Measurements from ENCODE around the gene HACD3. TPM values are rescaled to one million over a fixed set of nuclear protein-coding genes. Genes with fewer than 3 reads are reported as not detected.
A peak's percentile ranks its signal among the peaks of the same experiment; 100 is the strongest.

The HACD3 gene
- total and polyA plus RNA-seq, 2 of the 13 experiments (the other 11 are each of a cell fraction or from before 2014, with no cell fraction given) = 73.6 to 161 TPM

DNA sequence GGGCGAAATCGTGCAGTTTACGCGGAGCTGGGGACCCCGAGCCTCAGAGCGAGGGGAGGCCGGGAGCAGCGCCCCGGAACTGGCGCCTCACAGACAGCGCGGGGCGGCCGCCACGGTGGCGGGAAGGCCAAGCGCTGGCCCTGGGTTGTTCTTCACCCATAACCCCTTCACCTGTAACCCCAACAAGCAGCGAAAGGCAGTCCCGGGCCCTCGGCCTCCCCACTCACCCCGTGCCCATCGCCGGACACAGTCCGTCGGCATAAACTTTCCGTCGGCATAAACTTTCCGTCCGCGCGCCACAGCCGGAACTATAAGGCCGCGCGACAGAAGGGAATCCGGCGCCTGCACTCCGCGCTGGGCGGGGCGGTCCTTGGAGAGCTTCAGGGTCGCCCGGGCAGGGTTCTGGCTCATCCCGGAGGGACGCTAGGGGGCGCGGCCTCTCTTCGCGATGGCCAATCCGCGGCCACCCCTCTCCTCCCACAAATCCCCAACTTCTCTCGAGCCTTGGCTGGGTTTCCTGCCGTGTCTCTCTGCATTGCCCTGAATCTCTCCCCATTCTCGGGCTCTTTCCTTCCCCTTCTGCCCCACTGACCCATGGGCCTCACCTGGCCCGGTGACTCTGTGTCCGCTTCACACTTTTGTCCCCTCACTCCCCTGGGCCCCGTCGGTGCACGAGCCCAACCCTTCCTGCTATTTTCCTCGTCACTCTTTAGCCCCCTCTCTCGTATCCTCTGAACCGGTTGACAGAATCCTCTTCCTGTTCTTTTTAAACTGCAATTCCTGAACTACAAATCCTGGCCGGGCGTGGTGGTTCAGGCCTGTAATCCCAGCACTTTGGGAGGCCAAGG, 80.8 kb downstream of the HACD3 start, which contains the start of gene INTS14 (continued):
- TF ChIP-seq ZNF224 (CRISPR knock-in tag; IDR thresholded peaks at IDR 0.05) (peak; percentile 96), NCOA1 (CRISPR knock-in tag; IDR thresholded peaks at IDR 0.05) (no peak; the same call in 1 of the 2 replicates), ZNF337 (CRISPR knock-in tag; IDR thresholded peaks at IDR 0.05; ENCODE audit: borderline replicate concordance, low read depth) (no peak), ADNP (CRISPR knock-in tag; IDR thresholded peaks at IDR 0.05) (peak; percentile 46; the same call in 1 of the 2 replicates), MZF1 (CRISPR knock-in tag; IDR thresholded peaks at IDR 0.05; ENCODE audit: borderline replicate concordance) (no peak), ZFP37 (CRISPR knock-in tag; IDR thresholded peaks at IDR 0.05; ENCODE audit: borderline replicate concordance) (no peak), TOPORS (CRISPR knock-in tag; IDR thresholded peaks at IDR 0.05) (peak; percentile 91; the same call in 1 of the 2 replicates), ISX (CRISPR knock-in tag; conservative IDR thresholded peaks at IDR 0.05) (no peak), ATRX (CRISPR knock-in tag; IDR thresholded peaks at IDR 0.05; ENCODE audit: borderline replicate concordance) (0 out of 2 replicates have a peak, but pooled peaks have one; percentile 70), FOXK2 (IDR thresholded peaks at IDR 0.05) (no peak), ETV6 (CRISPR knock-in tag; conservative IDR thresholded peaks at IDR 0.05) (peak; percentile 90), CHD4 (IDR thresholded peaks at IDR 0.05; ENCODE audit: borderline replicate concordance, low read length) (no peak), MLLT10 (CRISPR knock-in tag; IDR thresholded peaks at IDR 0.05) (no peak), RBAK (CRISPR knock-in tag; IDR thresholded peaks at IDR 0.05) (no peak), YEATS4 (CRISPR knock-in tag; IDR thresholded peaks at IDR 0.05; ENCODE audit: borderline replicate concordance) (peak; percentile 97), CBX2 (IDR thresholded peaks at IDR 0.05; ENCODE audit: low read depth, low read length) (no peak), CBX2 (CRISPR knock-in tag; IDR thresholded peaks at IDR 0.05; ENCODE audit: low read depth) (no peak), MBD4 (IDR thresholded peaks at IDR 0.05; ENCODE audit: borderline replicate concordance, low read length) (no peak), ZNF546 (CRISPR knock-in tag; conservative IDR thresholded peaks at IDR 0.05) (peak; percentile 67; the same call in 1 of the 2 replicates), YY1 (IDR thresholded peaks at IDR 0.05; ENCODE audit: insufficient read depth, insufficient replicate concordance, low read depth, low read length) (peak; percentile 89), GATAD2A (CRISPR knock-in tag; IDR thresholded peaks at IDR 0.05) (peak; percentile 91)
- TF ChIP-seq, protein P1, sequence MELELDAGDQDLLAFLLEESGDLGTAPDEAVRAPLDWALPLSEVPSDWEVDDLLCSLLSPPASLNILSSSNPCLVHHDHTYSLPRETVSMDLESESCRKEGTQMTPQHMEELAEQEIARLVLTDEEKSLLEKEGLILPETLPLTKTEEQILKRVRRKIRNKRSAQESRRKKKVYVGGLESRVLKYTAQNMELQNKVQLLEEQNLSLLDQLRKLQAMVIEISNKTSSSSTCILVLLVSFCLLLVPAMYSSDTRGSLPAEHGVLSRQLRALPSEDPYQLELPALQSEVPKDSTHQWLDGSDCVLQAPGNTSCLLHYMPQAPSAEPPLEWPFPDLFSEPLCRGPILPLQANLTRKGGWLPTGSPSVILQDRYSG (CRISPR knock-in tag; IDR thresholded peaks at IDR 0.05) = no peak
- TF ChIP-seq, protein P2, sequence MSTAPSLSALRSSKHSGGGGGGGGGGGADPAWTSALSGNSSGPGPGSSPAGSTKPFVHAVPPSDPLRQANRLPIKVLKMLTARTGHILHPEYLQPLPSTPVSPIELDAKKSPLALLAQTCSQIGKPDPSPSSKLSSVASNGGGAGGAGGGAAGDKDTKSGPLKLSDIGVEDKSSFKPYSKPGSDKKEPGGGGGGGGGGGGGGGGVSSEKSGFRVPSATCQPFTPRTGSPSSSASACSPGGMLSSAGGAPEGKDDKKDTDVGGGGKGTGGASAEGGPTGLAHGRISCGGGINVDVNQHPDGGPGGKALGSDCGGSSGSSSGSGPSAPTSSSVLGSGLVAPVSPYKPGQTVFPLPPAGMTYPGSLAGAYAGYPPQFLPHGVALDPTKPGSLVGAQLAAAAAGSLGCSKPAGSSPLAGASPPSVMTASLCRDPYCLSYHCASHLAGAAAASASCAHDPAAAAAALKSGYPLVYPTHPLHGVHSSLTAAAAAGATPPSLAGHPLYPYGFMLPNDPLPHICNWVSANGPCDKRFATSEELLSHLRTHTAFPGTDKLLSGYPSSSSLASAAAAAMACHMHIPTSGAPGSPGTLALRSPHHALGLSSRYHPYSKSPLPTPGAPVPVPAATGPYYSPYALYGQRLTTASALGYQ (CRISPR knock-in tag; IDR thresholded peaks at IDR 0.05) = peak; percentile 92
- TF ChIP-seq, protein P3, sequence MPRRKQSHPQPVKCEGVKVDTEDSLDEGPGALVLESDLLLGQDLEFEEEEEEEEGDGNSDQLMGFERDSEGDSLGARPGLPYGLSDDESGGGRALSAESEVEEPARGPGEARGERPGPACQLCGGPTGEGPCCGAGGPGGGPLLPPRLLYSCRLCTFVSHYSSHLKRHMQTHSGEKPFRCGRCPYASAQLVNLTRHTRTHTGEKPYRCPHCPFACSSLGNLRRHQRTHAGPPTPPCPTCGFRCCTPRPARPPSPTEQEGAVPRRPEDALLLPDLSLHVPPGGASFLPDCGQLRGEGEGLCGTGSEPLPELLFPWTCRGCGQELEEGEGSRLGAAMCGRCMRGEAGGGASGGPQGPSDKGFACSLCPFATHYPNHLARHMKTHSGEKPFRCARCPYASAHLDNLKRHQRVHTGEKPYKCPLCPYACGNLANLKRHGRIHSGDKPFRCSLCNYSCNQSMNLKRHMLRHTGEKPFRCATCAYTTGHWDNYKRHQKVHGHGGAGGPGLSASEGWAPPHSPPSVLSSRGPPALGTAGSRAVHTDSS (CRISPR knock-in tag; conservative IDR thresholded peaks at IDR 0.05) = no peak; the same call in 1 of the 2 replicates
- TF ChIP-seq, protein P4, sequence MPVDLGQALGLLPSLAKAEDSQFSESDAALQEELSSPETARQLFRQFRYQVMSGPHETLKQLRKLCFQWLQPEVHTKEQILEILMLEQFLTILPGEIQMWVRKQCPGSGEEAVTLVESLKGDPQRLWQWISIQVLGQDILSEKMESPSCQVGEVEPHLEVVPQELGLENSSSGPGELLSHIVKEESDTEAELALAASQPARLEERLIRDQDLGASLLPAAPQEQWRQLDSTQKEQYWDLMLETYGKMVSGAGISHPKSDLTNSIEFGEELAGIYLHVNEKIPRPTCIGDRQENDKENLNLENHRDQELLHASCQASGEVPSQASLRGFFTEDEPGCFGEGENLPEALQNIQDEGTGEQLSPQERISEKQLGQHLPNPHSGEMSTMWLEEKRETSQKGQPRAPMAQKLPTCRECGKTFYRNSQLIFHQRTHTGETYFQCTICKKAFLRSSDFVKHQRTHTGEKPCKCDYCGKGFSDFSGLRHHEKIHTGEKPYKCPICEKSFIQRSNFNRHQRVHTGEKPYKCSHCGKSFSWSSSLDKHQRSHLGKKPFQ (CRISPR knock-in tag; IDR thresholded peaks at IDR 0.05; ENCODE audit: insufficient replicate concordance) = peak; percentile 73

Data from HepG2 (cell line).